NCI-H345 treated with DMSO at 0.1 percent for 48 hours (cell line): ENCODE measurements around the gene SLC12A1.

Experiments used
- DNase-seq: peaks from one replicate; lab custom pipeline; 2025; ENCODE audit not compliant: unreplicated experiment; lab: John Stamatoyannopoulos, UW

SLC12A1 gene

GRCh38 chr15:48205981-48206380, at the start of gene SLC12A1:
Gene SLC12A1, plus strand, starts transcription at chr15:48206302. Its CDS starts 1,418 bp downstream, at chr15:48207720.
- DNase-seq = no peak

- no peak for DNase-seq
Observed at GRCh38 chr15:48168616-48169015, 37.5 kb upstream of the SLC12A1 start.

DNA sequence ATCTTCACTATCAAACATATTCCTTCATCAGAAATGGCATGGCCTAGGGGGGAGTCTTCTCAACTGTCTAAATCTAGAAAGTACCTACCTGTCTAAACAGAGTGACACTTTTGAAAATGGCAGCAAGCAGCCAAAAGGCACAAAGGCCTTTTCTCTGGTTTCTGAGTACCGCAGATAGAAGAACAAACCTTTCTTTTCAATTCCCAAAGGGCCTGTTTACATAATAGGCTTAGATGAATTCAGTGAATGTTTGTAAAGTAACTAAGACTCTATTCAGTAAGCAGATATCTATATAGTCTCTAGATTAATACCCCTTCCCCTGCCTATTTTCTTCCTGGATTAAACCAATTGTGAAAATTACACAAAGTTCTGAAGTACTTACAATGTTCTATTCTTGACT, 35.1 kb upstream of the SLC12A1 start:
- DNase-seq = peak; percentile 19

- no peak for DNase-seq
Observed at GRCh38 chr15:48175126-48175525, 31.0 kb upstream of the SLC12A1 start.

- no peak for DNase-seq
Observed at GRCh38 chr15:48176112-48176511, 30.0 kb upstream of the SLC12A1 start.

DNA sequence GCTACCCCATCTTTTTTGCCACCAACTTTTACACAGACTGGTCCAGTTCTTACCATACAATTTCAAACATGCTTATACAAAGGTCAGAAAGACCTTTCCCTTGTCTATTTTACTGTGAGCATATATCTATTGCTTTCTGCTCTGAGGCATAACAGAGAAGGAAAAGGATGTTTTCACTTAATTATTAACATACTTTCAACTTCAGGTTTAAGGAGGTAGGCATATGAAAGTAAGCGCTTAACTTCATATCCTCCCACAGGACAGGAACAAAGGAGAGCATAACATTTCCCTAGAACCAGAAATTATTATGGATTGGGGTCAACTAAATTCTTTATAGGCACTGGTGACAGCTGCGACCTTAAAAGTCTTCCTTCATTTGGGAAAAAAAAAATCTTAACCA, 29.1 kb upstream of the SLC12A1 start:
- no peak for DNase-seq

DNA sequence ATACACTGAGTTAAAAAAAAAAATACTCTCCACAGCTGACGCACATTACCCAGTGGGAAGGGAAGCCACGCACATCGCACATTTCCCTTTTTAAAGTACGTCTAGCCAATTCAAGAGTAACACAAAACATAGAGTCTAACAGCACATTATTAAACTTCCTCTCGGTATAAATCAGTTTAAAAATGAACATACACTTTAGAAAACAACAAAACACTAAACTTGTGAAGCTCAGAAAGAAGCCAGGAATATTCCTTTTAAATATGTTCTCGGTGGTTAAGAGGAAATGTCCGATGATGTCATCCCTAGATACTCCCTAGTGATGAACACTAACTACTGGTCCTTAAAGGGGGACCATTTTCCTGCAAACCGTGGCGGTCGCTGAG, 28.7 kb upstream of the SLC12A1 start:
- peak; percentile 48 for DNase-seq

DNA sequence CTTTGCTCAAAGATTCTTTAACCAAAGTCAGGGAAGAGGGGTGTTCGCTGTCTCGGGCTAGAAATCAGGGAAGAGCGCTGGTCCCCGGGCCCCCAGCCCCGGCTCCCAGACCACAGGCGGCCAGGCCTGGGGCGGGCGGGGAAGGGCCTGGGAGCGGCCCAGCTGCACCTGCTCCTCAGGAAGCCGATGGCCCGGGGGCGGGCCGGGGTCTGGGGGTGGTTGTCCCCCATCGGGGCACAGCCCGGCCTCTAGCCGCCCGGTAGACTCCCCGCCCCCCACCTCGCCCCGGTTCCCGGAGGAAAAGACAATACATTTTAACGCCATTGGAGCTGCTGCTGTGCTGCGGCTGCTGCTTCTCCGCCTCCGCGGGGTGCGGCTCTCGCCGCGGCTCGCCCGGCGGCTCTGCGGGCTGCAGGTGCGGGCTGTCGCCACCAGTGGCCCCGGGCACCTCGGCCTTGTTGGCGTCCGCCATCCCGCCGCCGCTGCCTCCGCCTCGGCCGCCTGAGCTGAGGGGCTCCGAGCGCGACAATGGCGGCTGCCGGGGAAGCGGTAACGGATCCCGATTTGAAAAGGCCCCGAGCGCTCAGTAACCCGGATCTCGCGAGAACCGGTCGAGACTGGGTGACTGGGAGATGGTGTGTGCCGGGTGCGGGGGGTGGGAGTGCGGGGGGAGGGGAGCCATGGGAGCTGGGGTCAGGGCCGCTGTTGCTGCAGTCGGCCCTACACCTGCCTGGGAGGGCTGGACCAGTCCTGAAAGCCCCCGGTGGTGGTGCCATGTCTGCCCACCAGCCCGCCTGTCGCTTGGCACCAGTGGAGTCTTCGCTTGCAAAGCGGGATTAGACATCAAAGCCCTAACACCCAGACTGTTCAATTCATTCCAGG, 28.1 kb upstream of the SLC12A1 start, which contains the start of gene MYEF2:
Gene MYEF2 (minus strand): TSS at position 530 of the 882 bp plus-strand sequence. CDS start 58 bp downstream, at position 472.
- DNase-seq = peak; percentile 56

- DNase-seq = no peak
Observed at GRCh38 chr15:48178648-48178931, 27.5 kb upstream of the SLC12A1 start.

GRCh38 chr15:48182749-48183148, 23.4 kb upstream of the SLC12A1 start:
- DNase-seq = no peak

DNA sequence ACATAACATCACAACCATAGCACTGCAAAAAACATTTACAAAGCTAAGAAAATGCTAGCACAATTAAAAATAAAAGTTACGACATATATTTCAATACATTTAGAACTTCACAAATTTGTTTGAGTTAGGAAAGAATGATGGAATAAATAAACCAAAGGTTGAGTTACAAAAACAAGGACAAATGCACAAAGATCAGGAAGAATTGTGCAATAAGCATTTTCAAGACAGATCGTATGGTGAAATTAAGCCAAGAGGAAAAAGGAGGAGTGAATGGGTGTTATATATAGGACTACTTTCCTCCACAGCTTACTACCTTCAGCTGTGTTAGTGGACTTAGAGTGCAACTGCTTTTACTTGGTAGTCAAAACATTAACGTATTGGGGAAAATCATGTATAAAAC, 20.6 kb upstream of the SLC12A1 start:
- no peak for DNase-seq

- no peak for DNase-seq
Observed at GRCh38 chr15:48186271-48186670, 19.8 kb upstream of the SLC12A1 start.

DNA sequence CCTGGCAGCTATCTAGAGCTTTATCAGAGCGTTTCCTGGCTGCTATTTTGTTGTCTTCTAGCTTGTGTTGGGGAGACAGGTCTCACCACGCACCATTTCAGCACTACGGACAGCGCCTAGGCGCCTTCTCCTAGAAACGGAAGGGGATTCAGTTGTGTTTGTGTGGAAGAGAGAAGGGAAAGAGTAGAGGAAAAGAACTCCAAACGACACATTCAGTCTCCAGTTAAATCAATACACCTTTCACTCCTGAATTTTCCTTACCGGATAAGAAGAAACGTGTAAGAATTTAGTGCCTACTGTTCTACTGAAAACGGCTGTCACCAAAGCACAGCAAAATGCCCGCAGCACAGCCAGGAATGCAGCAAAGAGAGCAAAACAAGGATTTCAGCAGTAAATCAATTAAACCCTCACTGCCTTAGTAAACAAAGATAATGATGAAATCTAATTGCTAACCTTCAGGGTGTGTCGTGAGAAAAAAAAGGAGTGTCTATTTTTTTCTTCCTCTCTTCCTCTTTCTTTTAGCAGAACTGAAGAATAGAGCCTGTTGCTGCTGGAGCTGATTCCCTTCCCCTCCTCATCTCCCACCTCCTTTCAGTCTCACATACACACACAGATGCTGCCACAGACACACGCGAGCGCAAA, 15.0 kb upstream of the SLC12A1 start:
- no peak for DNase-seq

- DNase-seq = peak; percentile 9
Observed at GRCh38 chr15:48191574-48192225, 14.4 kb upstream of the SLC12A1 start, which contains the start of gene CTXN2. Gene CTXN2, plus strand, starts transcription at chr15:48191665. Its CDS starts 9,636 bp downstream, at chr15:48201301.

DNA sequence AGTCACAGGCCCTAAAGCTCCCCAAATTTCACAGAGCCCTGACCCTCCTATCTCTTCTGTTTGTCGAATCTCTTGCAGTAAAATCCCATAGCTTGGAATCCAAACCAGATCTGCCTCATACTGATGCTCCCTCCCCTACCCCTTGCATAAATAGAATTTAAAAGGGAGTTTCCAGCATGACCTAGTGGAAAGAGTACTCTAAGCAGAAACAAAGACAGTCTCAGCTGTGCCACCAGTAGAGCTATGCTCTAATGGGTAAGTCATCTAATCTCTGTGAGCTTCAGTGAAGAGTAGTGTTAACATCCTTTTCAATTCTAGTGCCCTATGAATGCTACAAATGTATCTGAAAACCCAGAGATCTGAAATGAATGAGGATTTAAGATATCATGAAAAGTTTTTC, 4.0 kb upstream of the SLC12A1 start:
- DNase-seq = no peak

GRCh38 chr15:48221261-48221660, 15.2 kb downstream of the SLC12A1 start:
- DNase-seq = no peak

DNA sequence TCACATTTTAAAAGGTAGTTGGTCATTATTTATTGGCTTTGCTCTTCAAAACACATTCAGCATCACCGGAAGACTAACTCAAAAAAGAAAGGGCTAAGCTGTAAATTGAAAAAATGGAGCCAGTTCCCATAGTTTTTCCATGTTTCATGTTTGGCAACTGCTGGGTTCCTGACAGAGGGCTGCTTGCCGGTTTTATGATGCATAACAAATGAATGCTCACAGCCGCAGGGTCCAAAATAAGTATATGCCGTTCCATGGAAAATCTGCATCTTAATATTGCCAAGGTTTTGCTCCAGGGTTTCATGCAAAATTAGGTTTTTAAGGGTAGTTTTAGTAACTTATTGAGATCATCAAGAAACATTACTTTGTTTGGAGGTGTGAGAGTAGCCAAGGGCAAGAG, 15.8 kb downstream of the SLC12A1 start:
- peak; percentile 59 for DNase-seq

DNA sequence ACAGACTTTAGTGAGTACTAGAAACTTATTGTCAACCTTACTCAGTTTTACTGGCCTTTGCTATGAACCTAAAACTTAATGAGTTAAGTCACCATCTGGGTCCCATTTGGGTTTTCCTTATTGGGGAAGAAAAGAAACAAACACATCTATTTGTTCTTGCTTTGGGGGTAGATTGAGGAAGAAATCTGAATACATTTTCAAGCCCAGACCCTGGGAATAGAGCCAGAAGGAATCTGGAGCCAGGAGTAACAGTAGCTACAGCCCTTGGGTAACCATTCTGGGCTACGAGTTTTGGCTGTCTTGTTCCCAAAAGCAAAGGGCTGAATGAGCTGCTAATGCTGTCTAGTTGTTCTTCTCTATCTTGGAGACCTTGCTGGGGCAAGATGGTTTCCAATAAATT, 16.5 kb downstream of the SLC12A1 start:
- DNase-seq = no peak

DNA sequence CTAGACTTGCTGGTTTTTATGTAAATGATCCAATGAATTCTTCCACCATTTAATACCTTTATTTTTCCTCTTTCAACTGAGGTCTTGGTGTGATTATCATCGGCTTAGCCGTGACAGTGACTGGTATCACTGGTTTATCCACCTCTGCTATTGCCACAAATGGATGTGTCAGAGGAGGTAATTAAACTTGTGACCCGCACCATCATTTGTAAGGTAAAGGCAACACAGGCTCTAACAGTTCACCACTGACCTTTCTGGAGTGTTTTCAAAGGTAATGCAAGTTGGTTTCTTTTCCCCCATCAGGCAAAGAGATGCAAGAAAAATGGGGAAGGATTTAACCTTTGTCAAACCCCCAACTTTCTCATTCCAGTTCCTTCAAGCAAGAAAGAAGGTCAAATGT, 19.7 kb downstream of the SLC12A1 start:
- DNase-seq = no peak

DNA sequence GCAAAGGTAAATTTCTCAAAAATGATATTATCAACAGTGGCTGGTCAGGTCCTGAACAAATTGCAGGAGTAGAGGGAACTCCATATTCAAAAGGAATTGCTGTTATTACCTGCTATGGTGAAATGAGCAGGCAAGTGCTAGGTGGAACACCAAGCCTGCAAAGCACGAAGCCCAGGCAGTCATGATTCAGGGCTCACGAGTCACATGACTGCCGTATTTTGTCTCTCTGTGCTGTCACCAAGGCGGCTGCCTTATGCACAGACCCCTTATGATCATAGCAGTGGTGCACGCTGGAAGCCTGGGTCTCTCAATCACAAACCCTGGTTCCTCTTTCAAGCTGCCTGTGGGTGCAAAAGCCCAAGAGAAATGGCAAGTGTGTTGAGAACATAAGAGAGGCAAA, 24.4 kb downstream of the SLC12A1 start:
- DNase-seq = no peak

DNA sequence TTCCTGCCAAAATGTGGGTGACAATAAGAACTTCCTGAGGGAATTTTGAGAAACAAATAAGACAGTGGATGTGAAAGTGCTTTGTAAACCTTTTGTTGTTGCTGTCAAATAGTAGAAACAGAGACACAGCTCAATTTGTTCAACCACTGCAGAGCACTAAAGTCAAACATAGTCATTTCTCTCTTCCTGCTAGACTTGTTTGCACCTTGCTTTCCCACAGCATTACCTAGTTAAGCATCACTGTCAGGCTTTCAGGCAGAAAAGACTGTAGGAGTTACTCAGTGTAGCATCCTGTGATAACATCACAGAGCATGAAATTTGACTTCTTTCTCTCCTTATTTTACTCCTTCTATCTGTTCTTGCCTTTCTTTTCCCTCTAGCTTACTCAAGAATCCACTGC, 27.1 kb downstream of the SLC12A1 start:
- no peak for DNase-seq

DNA sequence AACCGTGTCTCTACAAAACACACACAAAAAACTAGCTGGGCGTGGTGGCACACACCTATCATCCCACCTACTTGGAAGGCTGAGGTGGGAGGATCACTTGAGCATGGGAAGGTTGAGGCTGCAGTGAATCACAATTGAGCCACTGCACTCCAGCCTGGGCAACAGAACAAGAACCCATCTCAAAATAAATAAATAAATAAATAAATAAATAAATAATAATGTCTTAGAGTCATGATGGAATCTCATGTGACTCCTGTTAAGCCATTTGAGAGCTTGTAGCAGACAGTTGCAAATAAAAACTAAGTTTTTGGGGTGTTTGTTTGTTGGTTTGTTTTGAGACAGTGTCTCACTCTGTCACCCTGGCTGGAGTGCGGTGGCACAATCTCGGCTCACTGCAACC, 33.2 kb downstream of the SLC12A1 start:
- DNase-seq = no peak
